ENCODE results near the gene SPEN. TPM values are rescaled to one million over a fixed set of nuclear protein-coding genes. Genes with fewer than 3 reads are reported as not detected.
"Not testable (repeated sequence)": the region's sequence is repeated elsewhere in the genome, so short reads cannot be mapped to it uniquely, and the experiment has no call there.

The SPEN gene
- total RNA-seq, 1 donor from 2014 or later = 35.0 TPM

- Mint-ChIP-seq H3K4me3 (ENCODE audit: unreplicated experiment) (no peak overlapping the region), H3K36me3 (ENCODE audit: low read depth, unreplicated experiment) (peaks cover 7% of the 10 kb centered on the region), H3K9me3 (ENCODE audit: unreplicated experiment) (no peaks in the 10 kb centered on the region), H3K27ac (ENCODE audit: unreplicated experiment) (peak overlapping the region; percentile 66), H3K27me3 (ENCODE audit: low read depth, unreplicated experiment) (no peaks in the 10 kb centered on the region), H3K4me1 (ENCODE audit: low read depth, unreplicated experiment) (peaks cover 28% of the 10 kb centered on the region)
- Histone ChIP-seq H2AFZ (ENCODE audit: low read depth, low read length) (no peak overlapping the region), H3K4me1 (ENCODE audit: insufficient read depth, low read length) (peaks cover 42% of the 10 kb centered on the region), H3K27me3 (ENCODE audit: insufficient read depth, low read length) (no peaks in the 10 kb centered on the region), H4K20me1 (ENCODE audit: insufficient read depth, low read length) (peaks cover 3% of the 10 kb centered on the region), H3K9me3 (ENCODE audit: insufficient read depth, low read depth, low read length) (no peaks in the 10 kb centered on the region), H3K27ac (ENCODE audit: low read depth, low read length) (peak overlapping the region; percentile 81), H3K9ac (ENCODE audit: low read length) (peak overlapping the region; percentile 38), H3K4me3 (ENCODE audit: insufficient read depth, low read depth, low read length) (no peak overlapping the region), H3K36me3 (ENCODE audit: insufficient read depth, low read length) (peaks cover 30% of the 10 kb centered on the region), H3K79me2 (ENCODE audit: insufficient read depth, low read length) (peaks cover 19% of the 10 kb centered on the region), H3K4me2 (ENCODE audit: low read length) (peak overlapping the region; percentile 54)
- TF ChIP-seq EZH2 (IDR thresholded peaks at IDR 0.05; ENCODE audit: insufficient read depth, low read length) (no peak), CTCF (IDR thresholded peaks at IDR 0.05; ENCODE audit: insufficient read depth, low read depth, low read length) (no peak)
- FAIRE-seq = peak; percentile 39
- DNase-seq (ENCODE audit: low read depth) = peak; percentile 87
Measured at GRCh38 chr1:15923241-15923640, 75.7 kb downstream of the SPEN start.

DNA sequence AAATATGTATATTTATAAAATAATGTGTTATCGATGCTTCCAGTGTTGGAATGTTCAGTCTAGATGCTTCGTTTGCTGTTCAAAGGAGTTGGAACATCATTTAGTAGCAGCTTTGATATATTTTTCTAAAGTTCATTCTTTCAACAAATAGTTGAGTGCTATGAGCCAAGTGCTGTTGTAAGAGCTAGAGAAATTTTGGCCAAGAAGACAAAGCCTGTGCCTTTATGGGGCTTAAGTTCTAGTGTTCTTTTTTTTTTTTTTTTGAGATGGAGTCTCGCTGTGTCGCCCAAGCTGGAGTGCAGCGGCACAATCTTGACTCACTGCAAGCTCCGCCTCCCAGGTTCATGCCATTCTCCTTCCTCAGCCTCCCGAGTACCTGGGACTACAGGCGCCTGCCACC, 78.9 kb downstream of the SPEN start:
- not testable (repeated sequence) for H3K27ac ChIP-seq (ENCODE audit: low read depth, low read length); H3K4me3 Mint-ChIP-seq (ENCODE audit: unreplicated experiment); H3K9me3 ChIP-seq (ENCODE audit: insufficient read depth, low read depth, low read length); H3K27ac Mint-ChIP-seq (ENCODE audit: unreplicated experiment); H3K4me2 ChIP-seq (ENCODE audit: low read length); H3K27me3 Mint-ChIP-seq (ENCODE audit: low read depth, unreplicated experiment); H3K9me3 Mint-ChIP-seq (ENCODE audit: unreplicated experiment); DNase-seq (ENCODE audit: low read depth); H4K20me1 ChIP-seq (ENCODE audit: insufficient read depth, low read length); H2AFZ ChIP-seq (ENCODE audit: low read depth, low read length); H3K4me3 ChIP-seq (ENCODE audit: insufficient read depth, low read depth, low read length); FAIRE-seq; H3K27me3 ChIP-seq (ENCODE audit: insufficient read depth, low read length); H3K9ac ChIP-seq (ENCODE audit: low read length)
- Histone ChIP-seq H3K4me1 (ENCODE audit: insufficient read depth, low read length) (peaks cover 26% of the 10 kb centered on the region), H3K36me3 (ENCODE audit: insufficient read depth, low read length) (peaks cover 47% of the 10 kb centered on the region), H3K79me2 (ENCODE audit: insufficient read depth, low read length) (peaks cover 33% of the 10 kb centered on the region)
- Mint-ChIP-seq H3K4me1 (ENCODE audit: low read depth, unreplicated experiment) (peaks cover 15% of the 10 kb centered on the region), H3K36me3 (ENCODE audit: low read depth, unreplicated experiment) (peaks cover 26% of the 10 kb centered on the region)

- Histone ChIP-seq H3K9ac (ENCODE audit: low read length) (no peak overlapping the region), H3K27ac (ENCODE audit: low read depth, low read length) (no peak overlapping the region), H4K20me1 (ENCODE audit: insufficient read depth, low read length) (peaks cover 15% of the 10 kb centered on the region), H3K36me3 (ENCODE audit: insufficient read depth, low read length) (peaks cover 54% of the 10 kb centered on the region), H3K4me3 (ENCODE audit: insufficient read depth, low read depth, low read length) (no peak overlapping the region), H3K79me2 (ENCODE audit: insufficient read depth, low read length) (peaks cover 25% of the 10 kb centered on the region), H2AFZ (ENCODE audit: low read depth, low read length) (no peak overlapping the region), H3K4me2 (ENCODE audit: low read length) (no peak overlapping the region), H3K9me3 (ENCODE audit: insufficient read depth, low read depth, low read length) (no peaks in the 10 kb centered on the region), H3K4me1 (ENCODE audit: insufficient read depth, low read length) (peaks cover 10% of the 10 kb centered on the region), H3K27me3 (ENCODE audit: insufficient read depth, low read length) (no peaks in the 10 kb centered on the region)
- Mint-ChIP-seq H3K9me3 (ENCODE audit: unreplicated experiment) (no peaks in the 10 kb centered on the region), H3K27me3 (ENCODE audit: low read depth, unreplicated experiment) (no peaks in the 10 kb centered on the region), H3K27ac (ENCODE audit: unreplicated experiment) (no peak overlapping the region), H3K36me3 (ENCODE audit: low read depth, unreplicated experiment) (peaks cover 44% of the 10 kb centered on the region), H3K4me3 (ENCODE audit: unreplicated experiment) (no peak overlapping the region), H3K4me1 (ENCODE audit: low read depth, unreplicated experiment) (peaks cover 8% of the 10 kb centered on the region)
- TF ChIP-seq EZH2 (IDR thresholded peaks at IDR 0.05; ENCODE audit: insufficient read depth, low read length) = no peak
- TF ChIP-seq CTCF (IDR thresholded peaks at IDR 0.05; ENCODE audit: insufficient read depth, low read depth, low read length) = no peak
- DNase-seq (ENCODE audit: low read depth) (no peak), FAIRE-seq (no peak)
Measured at GRCh38 chr1:15928971-15929965, 81.8 kb downstream of the SPEN start.

All from astrocyte (in vitro differentiated cells and primary cell).